DMS79 treated with DMSO at 0.1 percent for 48 hours (cell line): Measurements from ENCODE around the gene PPP2R2C.

Source experiments
- DNase-seq: peaks from one replicate; lab custom pipeline; 2025; lab: John Stamatoyannopoulos, UW

The PPP2R2C gene

DNA sequence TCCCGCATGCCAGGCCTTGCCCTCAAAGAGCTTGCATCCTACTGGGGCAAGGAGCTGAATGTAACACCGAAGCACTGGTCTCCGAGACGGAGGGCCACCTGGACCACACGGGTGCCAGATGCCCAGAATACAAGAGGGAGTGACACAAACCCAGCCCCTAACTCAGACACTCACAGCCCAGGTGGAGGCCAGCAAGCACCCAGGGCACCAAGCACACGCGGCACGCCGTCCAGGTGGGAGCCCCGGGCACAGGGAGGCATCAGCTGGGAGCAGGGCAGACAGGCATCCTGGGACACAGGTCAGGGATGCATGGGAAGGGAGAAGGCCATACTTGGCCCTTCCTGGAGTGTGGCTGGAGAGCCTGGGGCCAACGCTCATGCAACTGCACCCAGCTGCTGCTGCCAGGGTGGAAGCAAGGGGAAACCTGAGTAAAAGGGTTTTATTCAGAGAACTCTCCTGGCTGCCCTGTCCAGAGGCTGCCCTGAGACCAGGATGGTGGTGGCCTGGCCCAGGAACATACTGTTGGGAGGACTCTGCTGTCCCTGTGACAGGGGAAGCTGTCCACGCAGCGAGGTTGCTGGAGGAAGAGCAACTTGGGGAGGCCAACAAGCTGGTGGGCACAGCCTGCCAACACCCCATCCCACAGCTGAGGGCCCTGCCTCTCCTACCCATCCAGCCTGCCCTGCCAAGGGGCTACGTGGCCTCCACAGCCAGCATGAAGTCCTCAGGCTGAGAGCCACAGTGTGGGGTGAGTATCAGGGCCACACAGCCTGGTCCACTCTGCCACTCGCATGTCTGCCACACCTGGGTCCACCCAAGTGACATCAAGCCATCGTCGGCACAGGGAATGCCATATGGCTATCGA lies 22.2 kb upstream of the PPP2R2C start:
- DNase-seq = no peak

- DNase-seq = peak; percentile 4
Observed at GRCh38 chr4:6493658-6494304, 21.4 kb upstream of the PPP2R2C start.

DNA sequence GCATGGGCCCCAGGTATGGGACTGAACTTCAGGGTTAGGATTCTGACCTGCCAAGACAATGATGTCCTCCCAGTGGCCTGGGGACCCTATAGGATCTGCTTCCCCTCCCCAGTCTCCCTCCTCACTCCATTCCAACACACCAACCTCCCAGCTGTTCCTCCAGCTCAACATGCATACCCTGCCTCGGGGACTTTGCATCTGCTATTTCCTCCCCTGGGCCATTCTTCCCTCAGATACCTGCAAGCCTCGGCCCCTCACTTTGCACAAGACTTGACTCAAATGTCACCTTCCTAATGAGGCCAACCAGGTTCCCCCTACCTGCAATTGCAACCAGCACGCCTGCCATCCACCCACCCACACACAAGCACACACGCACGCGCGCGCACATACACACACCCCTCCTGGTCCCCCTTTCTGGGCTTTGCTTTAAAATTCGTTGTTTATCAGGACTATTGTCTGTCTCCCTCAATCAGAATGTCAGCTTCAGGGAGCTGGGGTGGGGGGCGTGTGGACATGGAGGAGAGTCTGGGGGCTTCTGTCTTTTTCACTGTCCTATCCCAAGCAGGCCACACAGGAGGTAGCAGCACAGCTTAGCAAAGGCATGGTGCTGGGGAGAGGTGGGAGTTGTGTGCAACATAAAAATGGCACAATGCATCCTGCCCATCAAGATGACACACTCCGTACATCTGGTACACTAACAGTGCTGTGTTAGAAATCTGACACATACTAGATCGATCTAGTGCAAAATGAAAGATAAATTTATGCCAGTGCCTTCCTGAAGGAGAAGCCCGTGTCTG lies 20.6 kb upstream of the PPP2R2C start:
- no peak for DNase-seq

DNA sequence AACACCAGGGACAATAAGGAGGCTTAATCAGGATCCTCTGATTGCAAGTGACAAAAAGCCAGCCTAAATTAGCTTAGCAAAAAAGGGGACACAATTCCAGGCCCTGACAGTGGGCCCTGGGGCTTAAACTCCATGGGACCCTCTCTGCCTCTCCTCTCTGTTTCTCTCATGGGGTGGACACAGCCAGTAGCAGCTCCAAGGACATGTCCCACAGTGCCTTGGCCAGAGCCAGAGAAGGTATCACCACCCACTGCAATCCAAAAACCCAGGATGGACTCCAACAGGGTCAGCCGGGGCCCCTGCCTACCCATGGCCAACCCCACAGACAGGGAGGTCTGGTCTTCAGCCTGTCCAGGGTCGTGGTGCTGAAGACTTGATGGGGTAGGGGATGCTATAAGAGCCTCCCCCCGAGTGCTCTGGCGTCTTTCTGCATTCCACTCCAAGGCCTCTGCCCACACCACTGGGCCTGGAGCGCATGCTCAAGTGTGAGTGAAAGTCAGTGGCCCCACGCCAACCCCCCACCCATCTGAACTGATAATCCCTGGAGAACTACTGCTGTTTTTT lies 19.7 kb upstream of the PPP2R2C start:
- DNase-seq = no peak

GRCh38 chr4:6491235-6491634 lies 18.8 kb upstream of the PPP2R2C start:
- DNase-seq = no peak

GRCh38 chr4:6489927-6490326 lies 17.5 kb upstream of the PPP2R2C start:
- DNase-seq = no peak

GRCh38 chr4:6487466-6487865 lies 15.1 kb upstream of the PPP2R2C start:
- DNase-seq = no peak

DNA sequence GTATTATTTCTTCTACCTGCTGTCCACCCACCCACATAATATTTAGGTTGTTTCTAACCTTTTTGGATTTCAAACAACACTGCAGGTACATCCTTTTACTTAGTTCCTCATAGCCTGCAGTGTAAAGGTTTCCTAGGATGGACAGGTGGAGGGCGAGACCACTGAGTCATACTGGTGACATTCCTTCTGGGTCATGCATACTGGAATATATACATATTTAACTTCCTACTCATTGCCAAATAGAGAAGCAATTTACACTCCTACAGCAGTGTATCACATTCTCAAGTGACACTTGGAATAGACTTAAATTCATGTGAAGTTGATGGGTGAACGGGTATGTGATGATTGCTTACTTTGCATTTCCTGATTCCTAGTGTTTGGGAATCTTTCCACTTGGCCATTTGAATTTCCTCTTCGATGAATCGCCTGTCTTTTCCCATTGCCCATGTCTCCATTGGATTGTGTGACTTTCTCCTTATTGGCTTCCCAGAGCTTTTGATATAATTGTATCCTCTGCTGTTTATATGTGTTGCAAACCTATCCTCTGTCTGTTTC lies 8.2 kb upstream of the PPP2R2C start:
- no peak for DNase-seq

- DNase-seq = peak; percentile 30
Observed at GRCh38 chr4:6478546-6479220, 6.3 kb upstream of the PPP2R2C start.

DNA sequence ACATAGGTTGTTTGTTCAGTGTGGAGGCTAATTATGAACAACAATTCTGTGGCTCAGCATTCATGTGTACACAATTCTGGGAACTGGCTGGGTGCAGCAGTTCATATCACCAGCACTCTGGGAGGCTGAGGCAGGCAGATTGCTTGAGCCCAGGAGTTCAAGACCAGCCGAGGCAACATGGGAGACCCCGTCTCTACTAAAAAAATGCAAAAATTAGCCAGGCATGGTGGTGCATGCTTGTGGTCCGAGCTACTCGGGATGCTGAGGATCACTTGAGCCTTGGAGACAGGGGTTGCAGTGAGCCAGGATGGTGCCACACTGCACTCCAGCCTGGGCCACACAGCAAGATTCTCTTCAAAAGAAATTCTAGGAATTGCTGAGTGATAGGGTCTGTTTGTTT lies 4.5 kb upstream of the PPP2R2C start:
- DNase-seq = no peak

DNA sequence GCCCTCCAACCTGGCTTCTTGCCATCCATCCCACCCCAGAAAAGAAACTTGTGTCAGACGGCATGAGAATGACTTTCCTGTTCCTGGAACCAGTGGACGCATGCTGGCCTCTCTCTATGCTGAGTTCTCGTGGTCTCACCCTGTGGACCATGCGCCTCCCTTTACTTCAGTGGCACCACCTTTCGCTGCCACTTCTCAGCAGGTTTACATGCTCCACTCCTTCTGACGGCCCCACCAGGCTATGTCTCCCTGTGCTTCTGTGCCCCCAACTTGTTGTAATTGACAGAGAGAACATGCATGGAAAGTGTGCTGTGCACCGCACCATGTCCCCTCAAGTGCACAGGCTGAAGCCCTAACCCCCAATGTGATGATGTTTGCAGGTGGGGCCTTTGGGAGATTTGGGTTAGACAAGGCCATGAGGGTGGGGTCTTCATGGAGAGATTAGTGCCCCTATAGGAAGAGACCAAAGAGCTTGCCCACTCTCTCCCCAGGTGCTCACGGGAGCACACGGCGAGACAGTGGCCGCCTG lies 3.1 kb upstream of the PPP2R2C start:
- DNase-seq = no peak

GRCh38 chr4:6474705-6475457 lies 2.5 kb upstream of the PPP2R2C start:
- no peak for DNase-seq

DNA sequence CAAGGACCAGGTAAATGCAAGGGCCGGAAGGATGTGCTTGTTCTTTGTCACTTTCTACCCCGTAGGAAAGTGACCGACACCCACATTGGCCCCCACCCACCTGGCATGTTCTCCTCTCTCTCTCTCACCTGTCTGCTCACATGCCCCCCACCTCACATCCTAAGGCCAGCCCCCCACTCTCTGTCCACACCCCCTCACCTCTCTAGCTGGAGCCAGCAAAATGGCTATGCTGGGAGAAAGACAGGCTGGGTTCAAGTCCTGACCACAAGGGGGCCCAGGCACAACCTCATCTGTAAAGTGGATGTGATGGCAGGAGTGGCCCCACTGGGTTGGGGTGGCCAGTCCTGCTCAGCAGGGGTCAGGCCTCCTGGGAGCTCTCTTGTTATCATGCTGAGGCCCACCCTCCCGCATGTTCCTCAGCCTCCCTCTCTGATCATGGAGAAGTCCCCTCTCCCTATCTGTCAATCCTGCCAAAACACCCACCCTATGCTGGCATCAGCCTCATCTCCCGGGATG lies 1.7 kb upstream of the PPP2R2C start:
- DNase-seq = no peak

DNA sequence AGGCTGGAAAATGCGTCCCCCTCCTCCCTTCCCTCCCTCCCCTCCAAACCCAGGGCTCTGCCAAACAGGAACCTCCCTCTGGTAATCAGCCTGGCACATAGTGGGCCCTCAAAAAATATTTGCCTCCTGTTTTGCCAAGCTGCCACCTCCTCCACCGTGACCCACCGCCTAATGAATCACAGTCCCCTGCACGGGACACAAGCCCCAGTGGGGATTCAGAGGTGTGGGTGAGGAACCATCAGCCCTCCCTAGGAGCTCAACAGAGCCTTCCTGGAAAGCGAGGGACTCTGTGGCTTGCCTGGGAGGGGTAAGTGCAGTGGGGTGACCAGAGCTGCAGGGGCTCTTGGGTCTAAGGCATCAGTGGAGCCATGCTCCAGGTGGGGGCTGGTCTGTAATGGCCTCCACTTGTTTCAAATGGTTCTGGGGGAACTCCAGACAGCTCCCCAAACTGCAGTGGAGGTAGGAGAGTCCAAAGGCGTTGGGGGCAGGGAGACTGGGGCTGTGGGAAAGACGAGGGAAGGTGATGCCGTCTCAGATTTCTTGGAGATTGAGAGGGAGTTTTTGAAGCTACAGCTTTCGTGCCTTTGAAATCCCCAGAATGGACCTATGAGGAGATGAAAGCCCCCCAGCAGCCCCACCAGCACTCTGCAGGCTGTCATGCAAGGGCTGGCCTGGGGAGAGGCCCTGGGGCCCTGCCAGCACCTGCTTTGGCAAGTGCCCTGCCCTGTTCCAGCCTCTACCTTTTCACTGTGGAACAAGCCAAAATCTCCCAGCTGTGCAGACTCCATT lies 1.0 kb upstream of the PPP2R2C start:
- DNase-seq = peak; percentile 19

- no peak for DNase-seq
Observed at GRCh38 chr4:6472008-6472386, 417 bp downstream of the PPP2R2C start.

GRCh38 chr4:6471307-6472007 lies 957 bp downstream of the PPP2R2C start:
- peak; percentile 4 for DNase-seq

GRCh38 chr4:6470502-6471306 lies 1.7 kb downstream of the PPP2R2C start:
- DNase-seq = no peak

GRCh38 chr4:6469898-6470501 lies 2.4 kb downstream of the PPP2R2C start:
- no peak for DNase-seq
